GM21528 (cell line): ENCODE measurements around the gene MTERF1.
"Not testable (repeated sequence)": the region's sequence is repeated elsewhere in the genome, so short reads cannot be mapped to it uniquely, and the experiment has no call there.

Experiments used
- ATAC-seq: cut with Tn5 transposase; IDR thresholded peaks from one replicate; pipeline ENCODE4 v1.9.1; 2021; ENCODE audit warnings: mild to moderate bottlenecking, moderate library complexity; ENCODE audit not compliant: unreplicated experiment, low FRiP score

MTERF1 gene

DNA sequence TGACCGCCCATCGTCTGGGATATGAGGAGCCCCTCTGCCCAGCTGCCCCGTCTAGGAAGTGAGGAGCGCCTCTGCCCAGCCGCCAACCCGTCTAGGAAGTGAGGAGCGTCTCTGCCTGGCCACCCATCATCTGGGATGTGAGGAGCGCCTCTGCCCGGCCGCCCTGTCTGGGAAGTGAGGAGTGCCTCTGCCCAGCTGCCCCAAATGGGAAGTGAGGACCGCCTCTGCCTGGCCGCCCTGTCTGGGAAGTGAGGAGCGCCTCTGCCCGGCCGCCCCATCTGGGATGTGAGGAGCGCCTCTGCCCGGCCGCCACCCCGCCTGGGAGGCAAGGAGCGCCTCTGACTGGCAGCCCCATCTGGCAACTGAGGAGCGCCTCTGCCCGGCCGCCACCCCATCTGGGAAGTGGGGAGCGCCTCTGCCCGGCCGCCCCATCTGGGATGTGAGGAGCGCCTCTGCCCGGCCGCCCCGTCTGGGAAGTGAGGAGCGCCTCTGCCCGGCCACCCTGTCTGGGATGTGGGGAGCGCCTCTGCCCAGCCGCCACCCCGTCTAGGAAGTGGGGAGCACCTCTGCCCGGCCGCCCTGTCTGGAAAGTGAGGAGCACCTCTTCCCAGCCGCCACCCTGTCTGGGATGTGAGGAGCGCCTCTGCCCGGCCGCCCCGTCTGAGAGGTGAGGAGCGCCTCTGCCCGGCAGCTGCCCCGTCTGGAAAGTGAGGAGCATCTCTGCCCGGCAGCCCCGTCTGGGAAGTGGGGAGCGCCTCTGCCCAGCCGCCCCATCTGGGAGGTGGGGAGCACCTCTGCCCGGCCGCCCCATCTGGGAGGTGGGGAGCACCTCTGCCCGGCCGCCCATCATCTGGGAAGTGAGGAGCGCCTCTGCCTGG is 7.1 kb upstream of the MTERF1 start:
- ATAC-seq, result not testable (repeated sequence)

DNA sequence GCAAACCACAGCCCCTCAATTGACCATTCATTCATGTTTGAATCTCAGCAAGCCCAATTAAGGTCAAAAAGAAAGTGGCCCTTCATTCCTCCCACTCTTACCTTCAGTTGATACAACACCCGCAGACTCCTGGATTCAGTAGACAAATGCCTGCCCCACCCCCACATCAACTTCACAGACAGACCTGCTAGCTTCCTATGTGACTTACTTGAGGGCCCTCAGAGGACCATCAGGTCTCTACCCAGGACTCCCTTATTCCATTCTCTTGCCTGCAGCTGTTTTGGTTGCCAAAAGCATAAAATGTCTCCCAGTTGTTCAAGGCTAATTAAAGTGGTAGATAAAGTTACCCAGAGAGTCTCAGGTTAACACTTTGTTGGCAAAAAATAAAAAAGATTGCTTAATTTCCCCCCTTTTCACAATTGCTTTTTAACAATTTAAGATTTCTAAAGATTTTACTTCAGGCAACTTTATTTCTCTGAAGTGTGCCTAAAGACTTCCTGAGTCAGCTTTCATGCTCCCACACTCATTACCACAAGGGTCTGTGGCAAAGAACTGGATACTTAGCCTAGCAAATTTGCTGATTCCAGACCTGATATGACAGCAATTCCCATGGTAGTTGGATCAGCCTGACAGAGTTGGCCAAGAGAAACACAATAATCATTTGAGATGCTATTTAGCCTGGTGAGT is 3.3 kb upstream of the MTERF1 start:
- no peak for ATAC-seq

DNA sequence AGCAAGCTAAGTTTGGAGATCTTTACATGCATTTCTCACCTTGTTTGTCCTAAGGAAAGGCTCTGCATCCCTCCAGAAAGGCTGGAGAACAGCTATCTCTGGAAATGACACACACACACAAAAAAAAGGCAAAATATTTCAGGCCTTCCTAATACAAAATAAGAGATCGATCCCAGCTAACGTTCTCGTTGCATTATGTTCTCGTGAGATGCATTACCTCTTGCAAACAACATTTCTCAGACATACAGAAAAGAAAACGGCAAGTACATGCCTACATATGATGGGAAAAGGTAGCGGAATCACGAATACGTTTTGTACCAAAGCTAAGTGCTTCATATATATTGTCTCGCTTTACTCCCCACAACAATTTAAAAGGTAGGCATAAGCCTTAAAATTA is 488 bp downstream of the MTERF1 start:
- ATAC-seq, result no peak

DNA sequence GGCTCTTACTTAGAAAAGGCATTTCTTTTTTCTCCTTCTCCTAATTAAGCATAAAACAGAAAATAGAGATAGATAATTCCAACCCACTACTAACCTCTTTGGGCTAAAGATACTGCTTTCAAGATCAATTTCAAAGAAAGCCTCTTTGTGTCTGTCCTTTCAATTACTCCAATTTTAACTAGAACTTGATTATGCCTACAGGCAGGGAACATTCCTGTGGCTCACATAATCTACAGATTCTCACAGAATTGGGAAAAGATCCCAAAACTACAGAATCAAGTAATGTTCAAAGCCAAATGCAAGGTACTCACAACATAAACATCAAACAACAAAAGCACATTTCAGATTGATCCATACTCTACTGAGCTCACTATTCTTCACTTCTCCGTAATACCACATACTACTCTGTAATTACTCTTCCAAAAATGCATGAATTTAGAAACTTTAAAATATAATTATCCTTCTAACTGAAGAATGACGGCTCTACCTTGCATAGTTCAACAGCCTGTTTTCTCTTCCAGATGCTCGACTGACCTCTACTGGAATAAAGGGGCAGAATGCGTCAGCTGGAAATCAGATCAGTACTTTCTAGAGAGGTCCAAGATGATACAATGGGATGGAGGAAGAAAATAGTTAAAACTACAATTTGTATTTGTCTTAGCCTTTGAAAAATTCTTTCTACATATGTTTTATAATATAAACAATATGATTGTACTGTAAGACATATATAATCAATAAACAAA is 3.9 kb downstream of the MTERF1 start:
- no peak for ATAC-seq

DNA sequence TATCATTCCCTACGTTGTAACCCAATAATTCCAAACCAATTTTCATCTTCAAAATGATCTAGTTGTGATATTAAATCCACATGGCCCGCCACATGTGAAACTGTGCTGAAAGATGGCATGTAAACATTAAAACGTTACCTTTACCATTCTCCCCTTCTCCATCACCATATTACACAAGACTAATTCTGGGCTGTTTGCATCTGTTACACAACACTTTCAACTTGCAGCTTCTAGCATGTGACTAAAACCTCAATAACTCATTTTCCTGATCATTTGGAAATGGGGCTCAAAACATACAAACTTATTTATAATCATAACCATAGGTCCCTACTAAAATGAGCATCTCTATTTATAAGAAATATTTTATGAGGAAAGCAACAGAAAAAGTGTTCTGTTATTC is 4.7 kb downstream of the MTERF1 start:
- ATAC-seq, result no peak

DNA sequence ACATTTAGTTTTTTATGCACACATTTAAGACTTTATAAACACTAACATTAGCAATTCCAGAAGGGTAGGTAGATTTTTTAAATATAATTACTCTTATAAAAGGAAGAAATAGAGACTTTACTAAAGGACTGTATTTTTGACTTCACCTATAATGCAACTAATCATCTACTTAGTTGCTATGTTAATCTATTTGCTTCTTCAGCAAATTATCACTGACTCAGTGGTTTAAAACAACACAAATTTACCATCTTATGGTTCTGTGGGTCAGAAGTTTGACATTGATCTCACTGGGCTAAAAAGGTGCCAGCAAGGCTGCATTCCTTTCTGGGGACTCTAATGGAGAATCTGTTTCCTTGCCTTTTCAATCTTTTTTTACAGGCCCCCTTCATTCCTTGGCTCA is 7.6 kb downstream of the MTERF1 start:
- no peak for ATAC-seq

DNA sequence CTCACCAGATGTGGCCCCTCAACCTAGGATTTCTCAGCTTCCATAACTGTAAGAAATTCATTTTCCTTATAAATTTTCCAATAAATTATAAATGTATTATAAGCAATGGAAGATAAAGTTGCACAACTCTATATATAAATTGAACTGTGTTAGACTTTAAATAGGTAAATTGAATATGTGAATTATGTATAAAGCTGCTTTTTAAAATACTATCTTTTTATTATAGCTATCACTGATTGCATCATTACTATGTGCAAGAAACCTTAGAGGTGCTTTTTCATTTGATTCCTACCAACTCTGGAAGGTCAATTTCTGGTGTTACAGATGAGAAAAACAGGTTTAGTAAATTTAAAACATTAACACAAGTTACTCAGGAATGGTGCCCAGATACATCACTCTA is 8.4 kb downstream of the MTERF1 start:
- ATAC-seq, result no peak

DNA sequence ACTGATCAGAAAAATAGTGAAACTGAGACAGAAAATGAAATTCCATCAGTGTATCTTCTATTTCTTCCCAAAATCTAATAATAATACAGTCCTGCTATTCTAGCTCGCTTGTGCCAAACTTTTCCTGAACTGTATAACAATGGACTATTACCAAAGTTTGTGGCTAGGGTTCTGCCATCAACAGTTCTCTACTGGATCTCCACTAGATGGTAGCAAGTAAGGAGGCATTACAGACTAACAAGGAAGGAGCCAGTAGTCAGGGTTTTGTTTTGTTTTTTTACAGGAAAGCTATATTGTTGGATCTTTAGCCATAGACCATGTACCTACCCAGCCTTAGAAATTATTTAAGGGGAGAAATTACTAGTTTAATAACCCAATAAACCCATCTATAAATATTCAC is 10.8 kb downstream of the MTERF1 start:
- no peak for ATAC-seq

DNA sequence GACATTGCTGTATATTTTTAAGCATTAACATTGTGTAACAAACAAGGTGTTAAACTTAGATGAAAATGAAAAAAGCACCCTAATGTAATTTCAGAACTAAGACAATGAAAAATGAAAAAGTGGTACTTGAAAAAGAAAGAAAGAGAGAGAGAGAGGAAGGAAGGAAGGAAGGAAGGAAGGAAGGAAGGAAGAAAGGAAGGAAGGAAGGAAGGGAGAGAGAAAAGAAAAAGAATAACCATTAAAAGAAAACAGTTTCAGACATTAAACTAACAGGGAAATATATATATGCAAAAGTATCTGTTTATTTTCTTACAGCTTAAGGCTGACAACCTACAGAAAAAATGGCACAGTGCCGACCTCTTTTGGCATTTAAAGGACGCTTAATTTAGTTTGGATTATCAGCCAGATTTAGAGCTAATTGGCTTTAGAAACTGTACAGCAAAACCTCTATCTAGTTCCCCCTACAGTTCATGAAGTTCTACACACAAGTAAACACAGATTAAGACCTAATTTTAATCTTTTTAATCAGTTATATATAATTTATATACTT is 13.8 kb downstream of the MTERF1 start:
- ATAC-seq, result no peak

DNA sequence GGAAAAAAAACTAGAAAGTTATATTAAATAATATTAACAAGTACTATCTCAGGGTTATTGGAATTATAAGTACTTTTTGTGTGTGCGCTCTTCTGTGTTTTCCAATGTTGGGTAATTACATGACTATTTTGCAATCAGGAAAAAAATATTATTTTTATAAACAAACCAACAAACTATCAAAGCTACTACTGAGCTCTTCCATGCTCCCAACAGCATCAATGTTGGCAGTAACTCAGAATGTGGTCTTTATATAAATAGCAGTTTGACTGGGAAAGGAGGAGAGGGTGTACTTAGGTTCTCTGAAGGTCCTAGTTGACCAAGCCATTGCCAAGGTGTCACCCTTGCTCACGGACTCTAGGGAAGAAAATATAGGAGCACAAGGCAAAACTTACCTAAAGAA is 15.0 kb downstream of the MTERF1 start:
- no peak for ATAC-seq

DNA sequence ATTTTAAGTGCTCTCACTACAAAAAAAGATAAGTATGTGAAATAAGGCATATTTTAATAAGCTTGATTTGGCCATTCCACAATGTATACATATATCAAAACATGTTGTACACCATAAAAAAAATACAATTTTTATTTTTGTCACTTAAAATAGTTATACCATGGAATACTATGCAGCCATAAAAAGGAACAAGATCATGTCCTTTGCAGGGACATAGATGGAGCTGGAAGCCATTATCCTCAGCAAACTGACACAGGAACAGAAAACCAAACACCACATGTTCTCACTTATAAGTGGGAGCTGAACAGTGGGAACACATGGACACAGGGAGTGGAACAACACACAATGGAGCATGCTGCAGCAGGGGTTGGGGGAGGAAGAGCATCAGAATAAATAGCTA is 15.9 kb downstream of the MTERF1 start:
- not testable (repeated sequence) for ATAC-seq

DNA sequence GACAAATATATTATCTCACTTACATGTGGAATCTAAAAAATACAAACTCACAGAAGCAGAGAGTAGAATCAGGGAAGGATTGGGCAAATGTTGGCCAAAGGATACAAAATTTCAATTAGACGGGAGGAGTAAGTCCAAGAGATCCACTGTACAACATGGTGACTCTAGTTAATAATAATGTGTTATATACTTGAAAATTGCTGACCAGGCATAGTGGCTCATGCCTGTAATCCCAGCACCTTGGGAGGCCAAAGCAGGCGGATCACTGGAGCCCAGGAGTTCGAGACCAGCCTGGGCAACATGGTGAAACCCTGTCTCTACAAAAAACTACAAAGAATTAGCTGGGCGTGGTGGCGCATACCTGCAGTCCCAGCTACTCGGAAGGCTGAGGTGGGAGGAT is 16.4 kb downstream of the MTERF1 start:
- no peak for ATAC-seq

DNA sequence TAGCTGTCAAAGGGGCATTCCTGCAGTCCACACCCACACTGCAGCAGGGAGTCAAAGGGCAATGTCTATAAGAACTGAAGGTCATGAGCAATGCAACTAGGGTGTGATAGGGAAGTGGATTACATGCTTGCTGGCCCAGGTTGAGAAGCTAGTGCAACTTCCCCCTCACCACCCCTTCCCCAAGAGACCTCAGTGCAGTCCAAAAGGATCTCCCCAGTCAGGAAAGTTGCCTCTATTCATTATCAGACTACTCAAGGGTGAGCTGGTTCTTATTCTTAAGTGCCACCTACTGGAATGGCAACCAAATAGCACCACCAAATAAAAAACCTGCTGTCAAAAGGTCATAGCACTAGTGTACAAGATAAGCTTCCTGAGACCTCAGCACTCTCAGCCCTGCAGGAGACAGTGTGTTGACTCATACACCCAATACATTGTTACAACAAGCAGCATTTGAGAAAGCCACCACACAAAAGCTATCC is 28.2 kb downstream of the MTERF1 start:
- ATAC-seq, result peak; percentile 71

DNA sequence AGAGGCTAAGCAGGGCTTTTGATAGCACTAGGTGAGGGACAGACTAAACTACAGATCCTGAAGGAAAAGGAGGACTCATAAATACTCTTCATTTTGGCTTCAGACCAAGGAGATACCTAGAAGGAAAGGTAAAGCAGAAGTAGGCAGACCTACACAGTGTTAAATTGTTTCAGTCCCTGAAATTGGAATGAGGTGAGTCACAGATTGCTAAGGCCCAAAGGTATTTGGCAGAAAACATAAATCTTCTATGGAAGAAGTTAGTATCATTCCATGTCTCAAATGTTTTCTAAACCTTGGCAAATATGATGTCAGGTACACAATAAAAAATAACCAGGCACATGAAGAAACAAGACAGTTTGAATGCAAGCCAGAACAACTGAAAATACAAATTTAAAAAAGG is 30.0 kb downstream of the MTERF1 start:
- no peak for ATAC-seq

DNA sequence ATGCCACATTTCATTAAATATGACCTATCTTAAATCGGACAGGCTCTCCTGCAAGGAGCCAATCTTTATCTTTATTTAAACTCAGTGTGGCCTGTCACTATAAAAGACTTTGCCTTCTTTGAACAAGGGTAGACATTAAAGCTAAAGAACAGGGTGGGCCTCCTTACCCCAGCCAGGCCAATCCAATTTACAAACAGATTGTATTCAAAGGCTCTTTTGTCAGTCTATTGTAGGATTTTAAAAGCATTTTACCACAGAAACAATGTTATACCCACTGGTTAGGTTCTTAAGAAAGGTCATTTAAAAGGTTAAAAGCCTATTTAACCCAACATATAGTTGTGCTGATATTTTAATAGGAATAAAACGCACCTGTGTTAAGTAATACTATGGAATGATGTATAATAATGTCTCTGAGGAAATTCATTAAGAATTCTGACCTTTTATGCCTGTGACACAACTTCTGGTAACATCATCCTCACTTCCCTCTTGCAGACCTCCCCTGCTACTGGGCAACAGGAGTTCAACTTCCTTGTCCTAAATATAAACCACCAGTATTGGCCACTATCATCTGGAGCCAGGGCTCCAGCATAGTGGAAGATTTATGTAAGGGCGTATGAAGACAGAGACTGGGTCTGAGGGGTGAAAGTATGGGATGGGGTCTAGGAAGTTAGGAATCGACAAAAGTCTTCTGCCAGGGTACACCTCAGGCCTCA is 32.5 kb downstream of the MTERF1 start:
- no peak for ATAC-seq

DNA sequence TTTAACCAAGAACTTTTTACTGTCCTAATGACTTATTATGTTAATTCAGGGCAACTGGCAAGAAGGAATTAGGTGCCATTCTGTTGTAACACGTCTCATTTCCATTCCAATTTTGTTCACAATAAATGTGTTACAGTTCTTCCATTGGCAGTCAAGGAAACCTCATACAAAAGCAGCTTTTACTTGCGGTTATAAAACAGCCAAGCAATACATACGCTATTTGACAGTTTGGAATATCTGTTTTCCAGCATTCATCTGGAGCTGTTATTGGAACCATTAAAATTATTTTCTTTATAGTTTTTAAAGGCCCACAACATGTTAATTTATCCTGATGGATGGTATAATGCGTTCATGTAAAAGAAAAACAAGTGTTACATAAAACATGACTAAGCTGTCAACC is 33.3 kb downstream of the MTERF1 start:
- no peak for ATAC-seq

DNA sequence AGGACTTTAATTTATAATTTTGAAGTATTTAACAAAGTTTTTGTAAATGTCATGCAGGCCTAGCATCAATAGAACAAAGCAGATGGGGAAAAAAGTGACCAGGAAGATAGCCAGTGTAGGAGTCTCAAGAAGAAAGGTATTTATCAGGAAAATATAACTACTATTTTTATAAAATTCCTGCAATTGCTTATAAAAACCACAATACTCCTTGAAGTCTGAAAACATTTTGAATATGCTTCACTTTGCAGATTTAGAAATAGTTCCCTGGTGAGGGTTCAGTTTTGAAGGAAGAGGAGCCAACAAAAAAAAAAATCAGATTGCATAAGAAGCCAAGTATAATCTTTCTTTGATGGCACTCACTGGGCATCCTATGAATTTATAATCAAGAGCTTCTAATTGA is 34.1 kb downstream of the MTERF1 start:
- ATAC-seq, result no peak

DNA sequence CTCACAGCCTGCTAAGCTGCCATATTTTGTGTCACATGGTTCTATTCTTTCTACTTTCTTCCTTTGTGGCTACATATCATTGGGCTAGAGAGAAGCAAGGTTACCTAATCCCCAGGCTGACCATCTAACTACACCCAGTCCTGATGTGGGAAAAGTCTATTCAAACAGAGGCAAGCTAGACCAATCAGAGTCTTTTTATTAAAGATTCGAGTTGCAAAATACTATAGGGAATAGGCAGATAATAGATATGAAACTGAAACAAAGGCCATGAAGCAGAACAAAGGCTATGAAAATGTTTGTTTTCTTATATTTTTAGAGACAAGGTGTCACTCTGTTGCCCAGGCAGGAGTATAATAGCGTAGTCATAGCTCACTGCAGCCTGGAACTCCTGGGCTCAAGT is 36.7 kb downstream of the MTERF1 start:
- peak; percentile 95 for ATAC-seq

DNA sequence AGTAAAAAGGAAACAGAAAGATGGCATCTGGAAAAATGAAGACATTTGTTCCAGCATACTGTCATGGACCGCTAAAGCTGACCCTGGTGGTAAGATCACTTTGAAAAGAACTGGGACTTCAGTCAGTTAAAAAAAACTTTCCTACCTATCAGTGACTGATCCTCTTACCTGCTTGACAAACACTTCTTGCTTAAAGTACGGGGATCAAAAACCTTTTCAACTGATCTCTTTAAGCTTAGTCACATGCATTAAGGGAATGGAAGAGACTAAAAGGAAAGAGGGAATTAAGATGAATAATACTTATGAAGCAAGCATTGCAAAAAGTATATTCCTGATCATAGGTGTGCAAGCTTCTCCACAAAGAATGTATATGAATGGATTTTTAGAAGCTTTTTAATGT is 42.1 kb downstream of the MTERF1 start:
- ATAC-seq, result no peak

DNA sequence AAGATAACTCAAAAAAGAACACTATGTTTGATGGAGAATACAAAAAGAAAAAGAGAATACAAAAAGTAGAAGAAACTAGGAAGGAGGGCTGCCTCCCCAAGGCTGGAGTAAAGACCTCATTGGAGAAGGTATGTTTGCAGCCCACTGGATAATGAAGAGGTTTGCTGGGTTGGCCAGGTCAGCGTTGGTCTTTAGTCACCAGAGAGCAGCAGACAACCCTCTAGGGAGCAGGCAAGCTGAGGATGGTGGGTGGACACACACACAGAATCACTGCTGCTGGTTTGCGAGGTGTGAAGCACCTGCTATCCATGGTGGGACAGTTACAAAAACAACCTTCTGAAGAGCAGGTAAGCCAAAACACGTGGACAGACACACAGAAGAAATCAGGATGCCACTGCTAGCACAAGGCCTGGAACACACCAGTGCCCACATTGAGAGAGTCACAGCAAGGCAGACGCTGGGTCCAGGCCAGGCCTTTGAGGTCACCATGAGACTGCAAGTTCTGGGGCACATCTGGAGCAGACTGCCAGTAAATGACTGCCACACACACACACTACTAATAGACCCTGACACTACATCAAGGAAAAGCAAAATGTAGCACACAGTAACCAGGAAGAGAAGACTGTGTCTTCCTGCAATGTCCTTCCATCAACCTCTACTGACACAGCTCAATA is 43.0 kb downstream of the MTERF1 start:
- ATAC-seq, result no peak
